Measurements from ENCODE around the gene CFAP52.
"Not testable (repeated sequence)": the region's sequence is repeated elsewhere in the genome, so short reads cannot be mapped to it uniquely, and the experiment has no call there.

Gene CFAP52

GRCh38 chr17:9615486-9615885 is 39.0 kb downstream of the CFAP52 start:
- no peak for DNase-seq (ENCODE audit: low read depth, low spot score)
- no peak for TF ChIP-seq CTCF (IDR thresholded peaks at IDR 0.05; ENCODE audit: low read depth, low read length)
- in situ Hi-C loops (cut with HindIII; ENCODE audit: low sequenced_read_pairs), result no loop called here
- no peak overlapping the region for H3K4me3 ChIP-seq (ENCODE audit: low read depth, low read length)

- DNase-seq (ENCODE audit: low read depth, low spot score), result no peak
- TF ChIP-seq CTCF (IDR thresholded peaks at IDR 0.05; ENCODE audit: low read depth, low read length), result no peak
- in situ Hi-C loops (cut with HindIII; ENCODE audit: low sequenced_read_pairs), result no loop called here
- H3K4me3 ChIP-seq (ENCODE audit: low read depth, low read length), result no peak overlapping the region
These were observed 46.5 kb downstream of the CFAP52 start for GRCh38 chr17:9622961-9623360.

GRCh38 chr17:9628509-9628908 is 52.1 kb downstream of the CFAP52 start:
- no peak overlapping the region for H3K4me3 ChIP-seq (ENCODE audit: low read depth, low read length)
- TF ChIP-seq CTCF (IDR thresholded peaks at IDR 0.05; ENCODE audit: low read depth, low read length), result no peak
- in situ Hi-C loops (cut with HindIII; ENCODE audit: low sequenced_read_pairs), result no loop called here
- DNase-seq (ENCODE audit: low read depth, low spot score), result no peak

- H3K4me3 ChIP-seq (ENCODE audit: low read depth, low read length), result no peak overlapping the region
- in situ Hi-C loops (cut with HindIII; ENCODE audit: low sequenced_read_pairs), result no loop called here
- DNase-seq (ENCODE audit: low read depth, low spot score), result no peak
- no peak for TF ChIP-seq CTCF (IDR thresholded peaks at IDR 0.05; ENCODE audit: low read depth, low read length)
These were observed 56.3 kb downstream of the CFAP52 start for GRCh38 chr17:9632741-9633140.

GRCh38 chr17:9635340-9635739 is 58.9 kb downstream of the CFAP52 start:
- TF ChIP-seq CTCF (IDR thresholded peaks at IDR 0.05; ENCODE audit: low read depth, low read length), result no peak
- DNase-seq (ENCODE audit: low read depth, low spot score), result no peak
- in situ Hi-C loops (cut with HindIII; ENCODE audit: low sequenced_read_pairs), result no loop called here
- H3K4me3 ChIP-seq (ENCODE audit: low read depth, low read length), result no peak overlapping the region

- no peak for TF ChIP-seq CTCF (IDR thresholded peaks at IDR 0.05; ENCODE audit: low read depth, low read length)
- in situ Hi-C loops (cut with HindIII; ENCODE audit: low sequenced_read_pairs), result no loop called here
- H3K4me3 ChIP-seq (ENCODE audit: low read depth, low read length), result no peak overlapping the region
- DNase-seq (ENCODE audit: low read depth, low spot score), result no peak
These were observed 60.1 kb downstream of the CFAP52 start for GRCh38 chr17:9636501-9636900.

GRCh38 chr17:9640388-9640787 is 63.9 kb downstream of the CFAP52 start:
- in situ Hi-C loops (cut with HindIII; ENCODE audit: low sequenced_read_pairs); DNase-seq (ENCODE audit: low read depth, low spot score); H3K4me3 ChIP-seq (ENCODE audit: low read depth, low read length): not testable (repeated sequence)
